Measurements from ENCODE around the gene CNPY2.

CNPY2 gene

DNA sequence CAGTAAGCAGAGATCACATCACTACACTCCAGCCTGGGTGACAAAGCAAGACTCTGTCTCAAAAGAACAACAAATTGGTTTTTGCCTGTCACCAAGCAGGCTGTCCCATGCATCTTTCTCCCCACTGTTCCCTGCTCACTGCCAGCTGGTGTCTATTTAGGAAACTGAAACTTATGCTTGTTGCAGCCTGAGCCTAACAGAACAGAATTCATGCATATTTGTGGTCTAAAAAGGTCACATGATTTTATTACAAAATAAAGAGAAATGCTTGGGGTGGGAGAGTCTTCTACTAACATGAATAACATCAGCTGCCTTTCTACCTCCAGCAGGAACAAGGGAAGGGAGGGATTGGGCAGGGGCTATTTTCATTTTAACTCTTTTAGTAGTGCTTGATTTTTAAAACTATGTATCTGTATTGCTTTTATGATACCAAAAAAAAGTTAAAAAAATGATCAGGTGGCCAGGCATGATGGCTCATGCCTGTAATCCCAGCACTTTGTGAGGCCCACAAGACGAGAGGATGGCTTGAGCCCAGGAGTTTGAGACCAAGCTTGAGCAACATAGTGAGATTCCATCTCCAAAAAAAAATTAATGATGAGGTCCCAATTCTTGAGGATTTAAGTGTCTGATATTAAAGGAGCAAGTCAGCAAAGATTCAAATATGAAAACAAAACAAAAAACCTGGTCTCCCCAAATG lies 43.2 kb upstream of the CNPY2 start:
- TF ChIP-seq TEAD4 (IDR thresholded peaks at IDR 0.05) (no peak), CEBPB (IDR thresholded peaks at IDR 0.05) (no peak), NFIC (IDR thresholded peaks at IDR 0.05) (no peak), EP300 (IDR thresholded peaks at IDR 0.05; ENCODE audit: borderline replicate concordance) (no peak), RAD21 (IDR thresholded peaks at IDR 0.05; ENCODE audit: low read depth) (no peak), TCF12 (IDR thresholded peaks at IDR 0.05; ENCODE audit: low read depth) (no peak), ZBTB7A (IDR thresholded peaks at IDR 0.05; ENCODE audit: low read depth) (no peak), EGR1 (IDR thresholded peaks at IDR 0.05) (no peak), FOXM1 (IDR thresholded peaks at IDR 0.05; ENCODE audit: borderline replicate concordance, low read depth) (no peak), TAF1 (IDR thresholded peaks at IDR 0.05; ENCODE audit: low read depth) (no peak)
- TF ChIP-seq, protein P1, sequence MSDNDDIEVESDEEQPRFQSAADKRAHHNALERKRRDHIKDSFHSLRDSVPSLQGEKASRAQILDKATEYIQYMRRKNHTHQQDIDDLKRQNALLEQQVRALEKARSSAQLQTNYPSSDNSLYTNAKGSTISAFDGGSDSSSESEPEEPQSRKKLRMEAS (IDR thresholded peaks at IDR 0.05) = no peak
- TF ChIP-seq, protein P2, sequence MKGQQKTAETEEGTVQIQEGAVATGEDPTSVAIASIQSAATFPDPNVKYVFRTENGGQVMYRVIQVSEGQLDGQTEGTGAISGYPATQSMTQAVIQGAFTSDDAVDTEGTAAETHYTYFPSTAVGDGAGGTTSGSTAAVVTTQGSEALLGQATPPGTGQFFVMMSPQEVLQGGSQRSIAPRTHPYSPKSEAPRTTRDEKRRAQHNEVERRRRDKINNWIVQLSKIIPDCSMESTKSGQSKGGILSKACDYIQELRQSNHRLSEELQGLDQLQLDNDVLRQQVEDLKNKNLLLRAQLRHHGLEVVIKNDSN (IDR thresholded peaks at IDR 0.05) = no peak

DNA sequence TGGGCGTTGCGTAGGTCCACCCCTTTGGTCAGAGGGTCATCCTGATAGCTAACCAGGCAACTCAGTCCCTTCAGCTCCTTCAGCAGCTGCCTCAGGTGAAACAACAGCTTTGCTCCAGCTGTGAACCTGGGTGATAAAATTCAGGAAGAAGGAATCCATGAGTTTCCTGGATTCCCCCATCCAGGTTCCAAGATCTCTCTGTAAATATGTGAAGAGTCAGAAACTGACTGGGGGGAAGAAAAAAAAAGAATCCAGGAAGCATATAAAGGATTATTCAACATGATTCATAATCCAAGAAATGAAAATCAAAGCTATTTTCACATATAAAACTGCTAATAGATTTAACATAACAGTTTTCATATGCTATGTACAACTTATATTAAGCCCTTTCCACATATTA lies 35.5 kb upstream of the CNPY2 start:
- TF ChIP-seq EGR1 (IDR thresholded peaks at IDR 0.05) = no peak
- no peak for TF ChIP-seq TEAD4 (IDR thresholded peaks at IDR 0.05)
- no peak for TF ChIP-seq EP300 (IDR thresholded peaks at IDR 0.05; ENCODE audit: borderline replicate concordance)
- no peak for TF ChIP-seq ZBTB7A (IDR thresholded peaks at IDR 0.05; ENCODE audit: low read depth)
- no peak for TF ChIP-seq CREB1 (IDR thresholded peaks at IDR 0.05; ENCODE audit: low read depth)
- TF ChIP-seq FOXM1 (IDR thresholded peaks at IDR 0.05; ENCODE audit: borderline replicate concordance, low read depth) = no peak
- TF ChIP-seq RAD21 (IDR thresholded peaks at IDR 0.05; ENCODE audit: low read depth) = no peak
- TF ChIP-seq, protein P1 (IDR thresholded peaks at IDR 0.05) = no peak
- TF ChIP-seq, protein P2 (IDR thresholded peaks at IDR 0.05) = no peak
- TF ChIP-seq NFIC (IDR thresholded peaks at IDR 0.05) = no peak
- TF ChIP-seq CEBPB (IDR thresholded peaks at IDR 0.05) = no peak

DNA sequence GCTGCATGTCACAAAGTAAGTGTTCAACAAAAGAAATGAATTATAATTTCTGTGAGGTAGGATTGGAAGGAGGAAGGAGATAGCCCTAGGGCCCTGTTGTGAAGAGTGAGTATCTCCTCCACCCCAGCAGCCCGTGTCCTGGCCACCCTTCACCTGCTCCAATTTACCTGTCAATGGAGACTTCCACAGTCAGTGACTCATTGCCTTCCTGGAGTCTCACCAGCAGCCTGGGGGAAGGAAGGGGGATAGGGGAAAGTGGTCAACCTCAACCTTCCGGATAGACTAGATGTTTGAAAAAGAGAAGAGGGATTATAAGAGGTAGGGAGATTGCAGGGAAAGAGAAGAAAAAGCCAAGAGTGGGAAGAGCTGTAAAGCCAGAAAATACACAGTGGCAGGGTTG lies 34.9 kb upstream of the CNPY2 start:
- TF ChIP-seq, protein P1 (IDR thresholded peaks at IDR 0.05) = no peak
- TF ChIP-seq FOXM1 (IDR thresholded peaks at IDR 0.05; ENCODE audit: borderline replicate concordance, low read depth) = no peak
- TF ChIP-seq TCF12 (IDR thresholded peaks at IDR 0.05; ENCODE audit: low read depth) = no peak
- TF ChIP-seq, protein P3, sequence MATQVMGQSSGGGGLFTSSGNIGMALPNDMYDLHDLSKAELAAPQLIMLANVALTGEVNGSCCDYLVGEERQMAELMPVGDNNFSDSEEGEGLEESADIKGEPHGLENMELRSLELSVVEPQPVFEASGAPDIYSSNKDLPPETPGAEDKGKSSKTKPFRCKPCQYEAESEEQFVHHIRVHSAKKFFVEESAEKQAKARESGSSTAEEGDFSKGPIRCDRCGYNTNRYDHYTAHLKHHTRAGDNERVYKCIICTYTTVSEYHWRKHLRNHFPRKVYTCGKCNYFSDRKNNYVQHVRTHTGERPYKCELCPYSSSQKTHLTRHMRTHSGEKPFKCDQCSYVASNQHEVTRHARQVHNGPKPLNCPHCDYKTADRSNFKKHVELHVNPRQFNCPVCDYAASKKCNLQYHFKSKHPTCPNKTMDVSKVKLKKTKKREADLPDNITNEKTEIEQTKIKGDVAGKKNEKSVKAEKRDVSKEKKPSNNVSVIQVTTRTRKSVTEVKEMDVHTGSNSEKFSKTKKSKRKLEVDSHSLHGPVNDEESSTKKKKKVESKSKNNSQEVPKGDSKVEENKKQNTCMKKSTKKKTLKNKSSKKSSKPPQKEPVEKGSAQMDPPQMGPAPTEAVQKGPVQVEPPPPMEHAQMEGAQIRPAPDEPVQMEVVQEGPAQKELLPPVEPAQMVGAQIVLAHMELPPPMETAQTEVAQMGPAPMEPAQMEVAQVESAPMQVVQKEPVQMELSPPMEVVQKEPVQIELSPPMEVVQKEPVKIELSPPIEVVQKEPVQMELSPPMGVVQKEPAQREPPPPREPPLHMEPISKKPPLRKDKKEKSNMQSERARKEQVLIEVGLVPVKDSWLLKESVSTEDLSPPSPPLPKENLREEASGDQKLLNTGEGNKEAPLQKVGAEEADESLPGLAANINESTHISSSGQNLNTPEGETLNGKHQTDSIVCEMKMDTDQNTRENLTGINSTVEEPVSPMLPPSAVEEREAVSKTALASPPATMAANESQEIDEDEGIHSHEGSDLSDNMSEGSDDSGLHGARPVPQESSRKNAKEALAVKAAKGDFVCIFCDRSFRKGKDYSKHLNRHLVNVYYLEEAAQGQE (IDR thresholded peaks at IDR 0.05; ENCODE audit: low read depth) = no peak
- no peak for TF ChIP-seq RAD21 (IDR thresholded peaks at IDR 0.05; ENCODE audit: low read depth)
- TF ChIP-seq NFIC (IDR thresholded peaks at IDR 0.05) = no peak
- TF ChIP-seq CEBPB (IDR thresholded peaks at IDR 0.05) = no peak
- TF ChIP-seq ZBTB7A (IDR thresholded peaks at IDR 0.05; ENCODE audit: low read depth) = no peak
- no peak for TF ChIP-seq EP300 (IDR thresholded peaks at IDR 0.05; ENCODE audit: borderline replicate concordance)
- TF ChIP-seq, protein P2 (IDR thresholded peaks at IDR 0.05) = no peak
- no peak for TF ChIP-seq TAF1 (IDR thresholded peaks at IDR 0.05; ENCODE audit: low read depth)
- no peak for TF ChIP-seq EGR1 (IDR thresholded peaks at IDR 0.05)
- TF ChIP-seq YY1 (IDR thresholded peaks at IDR 0.05; ENCODE audit: low read depth) = no peak
- TF ChIP-seq CREB1 (IDR thresholded peaks at IDR 0.05; ENCODE audit: low read depth) = no peak

DNA sequence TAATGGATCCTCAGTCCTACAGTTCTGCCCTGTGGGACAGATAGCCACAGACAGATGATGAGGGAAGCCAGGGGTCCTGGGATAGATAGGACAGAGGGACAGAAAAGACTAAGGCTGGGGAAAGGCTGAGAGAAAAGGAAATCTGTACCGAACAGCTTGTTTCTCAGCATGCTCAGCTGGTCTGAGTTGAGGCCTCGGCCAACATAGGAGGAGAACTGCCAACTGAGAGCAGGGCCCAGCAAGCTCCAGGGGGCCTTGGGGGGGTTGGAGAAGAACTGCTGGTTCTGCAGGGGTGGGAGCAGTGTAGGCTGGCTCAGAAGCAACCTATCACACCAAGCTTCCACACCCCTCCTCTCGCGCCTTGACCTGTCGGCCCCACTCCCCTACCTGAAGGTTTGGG lies 33.0 kb upstream of the CNPY2 start:
- TF ChIP-seq YY1 (IDR thresholded peaks at IDR 0.05; ENCODE audit: low read depth) (no peak), RAD21 (IDR thresholded peaks at IDR 0.05; ENCODE audit: low read depth) (no peak), EP300 (IDR thresholded peaks at IDR 0.05; ENCODE audit: borderline replicate concordance) (no peak), TEAD4 (IDR thresholded peaks at IDR 0.05) (no peak)

DNA sequence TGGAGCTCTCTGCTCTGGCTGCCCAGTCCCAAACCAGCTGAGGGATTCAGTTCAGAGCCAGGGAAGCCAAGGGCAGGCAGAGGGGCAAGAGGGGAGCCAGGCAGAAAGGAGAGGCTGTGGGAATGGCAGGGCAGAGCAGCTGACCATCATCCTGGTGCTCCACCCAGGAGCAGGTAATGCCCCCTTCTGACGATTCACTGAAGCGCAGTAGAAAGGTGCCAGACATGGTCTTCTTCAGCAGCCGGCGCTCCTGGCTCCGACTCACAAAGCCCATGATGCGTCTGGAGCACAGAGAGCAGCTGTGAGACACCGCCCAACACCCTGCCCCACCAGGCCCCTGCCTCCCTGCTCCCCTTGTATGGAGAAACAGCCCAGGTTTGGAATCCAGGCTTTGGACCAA lies 30.9 kb upstream of the CNPY2 start:
- TF ChIP-seq RAD21 (IDR thresholded peaks at IDR 0.05; ENCODE audit: low read depth) (peak; percentile 6; the same call in 1 of the 2 replicates), FOXM1 (IDR thresholded peaks at IDR 0.05; ENCODE audit: borderline replicate concordance, low read depth) (no peak), TEAD4 (IDR thresholded peaks at IDR 0.05) (no peak), EP300 (IDR thresholded peaks at IDR 0.05; ENCODE audit: borderline replicate concordance) (no peak), EGR1 (IDR thresholded peaks at IDR 0.05) (no peak)
- TF ChIP-seq, protein P2 (IDR thresholded peaks at IDR 0.05) = no peak
- TF ChIP-seq, protein P3 (IDR thresholded peaks at IDR 0.05; ENCODE audit: low read depth) = no peak

Data from Ishikawa (cell line).